HEK293T (cell line): ENCODE measurements around the gene RGS3.

Source experiments
- CTCF ChIA-PET: fragments of 350-600 bp; formaldehyde crosslinking; extraction: SDS; loops from one replicate; lab custom pipeline; 2021; ENCODE audit warnings: antibody characterized with exemption, inconsistent platforms; lab: Yijun Ruan, JAX
- POLR2A ChIA-PET: fragments of 350-600 bp; formaldehyde crosslinking; extraction: SDS; loops from one replicate; lab custom pipeline; 2020; ENCODE audit warnings: antibody characterized with exemption, inconsistent platforms; lab: Yijun Ruan, JAX
- DNase-seq: peaks from one replicate; pipeline ENCODE4 v3.0.0; 2012; ENCODE audit warnings: mixed read lengths; ENCODE audit errors: extremely low spot score
- ARNT ChIP-seq: fragments of 450-650 bp; IDR thresholded peaks from 2 replicates; pipeline ENCODE4 v1.6.1; 2017; ENCODE audit warnings: mild to moderate bottlenecking
- BHLHE40 ChIP-seq: fragments of 450-650 bp; IDR thresholded peaks from 2 replicates; pipeline ENCODE4 v1.6.1; 2016; ENCODE audit warnings: mild to moderate bottlenecking, moderate library complexity, borderline replicate concordance
- CTBP1 ChIP-seq: fragments of 450-650 bp; IDR thresholded peaks from 2 replicates; pipeline ENCODE4 v1.6.1; 2016; ENCODE audit warnings: borderline replicate concordance
- ELF4 ChIP-seq: fragments of 450-650 bp; IDR thresholded peaks from 2 replicates; pipeline ENCODE4 v1.6.1; 2017; ENCODE audit warnings: antibody characterized with exemption
- FOXA1 ChIP-seq: fragments of 450-650 bp; IDR thresholded peaks from 2 replicates; pipeline ENCODE4 v1.6.1; 2016; ENCODE audit warnings: mild to moderate bottlenecking
- FOXK2 ChIP-seq: fragments of 450-650 bp; IDR thresholded peaks from 2 replicates; pipeline ENCODE4 v1.6.1; 2016; ENCODE audit warnings: mild to moderate bottlenecking
- FOXM1 ChIP-seq: fragments of 450-650 bp; IDR thresholded peaks from 2 replicates; pipeline ENCODE4 v1.6.1; 2017; ENCODE audit warnings: mild to moderate bottlenecking, borderline replicate concordance
- HDGF ChIP-seq: fragments of 450-650 bp; IDR thresholded peaks from 2 replicates; pipeline ENCODE4 v1.6.1; 2017; ENCODE audit warnings: antibody characterized with exemption, borderline replicate concordance
- L3MBTL2 ChIP-seq: fragments of 450-650 bp; conservative IDR thresholded peaks from 2 replicates; pipeline ENCODE4 v1.6.1; 2016; ENCODE audit warnings: mild to moderate bottlenecking
- LEF1 ChIP-seq: fragments of 450-650 bp; IDR thresholded peaks from 2 replicates; pipeline ENCODE4 v1.6.1; 2017; ENCODE audit warnings: mild to moderate bottlenecking, borderline replicate concordance
- NFRKB ChIP-seq: fragments of 450-650 bp; IDR thresholded peaks from 2 replicates; pipeline ENCODE4 v1.6.1; 2016; ENCODE audit warnings: mild to moderate bottlenecking, moderate library complexity
- SP1 ChIP-seq: fragments of 450-650 bp; IDR thresholded peaks from 2 replicates; pipeline ENCODE4 v1.6.1; 2017
- SUZ12 ChIP-seq: fragments of 450-650 bp; IDR thresholded peaks from 2 replicates; pipeline ENCODE4 v1.6.1; 2016; ENCODE audit warnings: mild to moderate bottlenecking
- TARDBP ChIP-seq: fragments of 450-650 bp; IDR thresholded peaks from 2 replicates; pipeline ENCODE4 v1.6.1; 2016
- ZNF384 ChIP-seq: fragments of 450-650 bp; IDR thresholded peaks from 2 replicates; pipeline ENCODE4 v1.6.1; 2016
- TF ChIP-seq, protein P1 (sequence below): fragments of 450-650 bp; IDR thresholded peaks from 2 replicates; pipeline ENCODE4 v1.6.1; 2016

RGS3 gene

DNA sequence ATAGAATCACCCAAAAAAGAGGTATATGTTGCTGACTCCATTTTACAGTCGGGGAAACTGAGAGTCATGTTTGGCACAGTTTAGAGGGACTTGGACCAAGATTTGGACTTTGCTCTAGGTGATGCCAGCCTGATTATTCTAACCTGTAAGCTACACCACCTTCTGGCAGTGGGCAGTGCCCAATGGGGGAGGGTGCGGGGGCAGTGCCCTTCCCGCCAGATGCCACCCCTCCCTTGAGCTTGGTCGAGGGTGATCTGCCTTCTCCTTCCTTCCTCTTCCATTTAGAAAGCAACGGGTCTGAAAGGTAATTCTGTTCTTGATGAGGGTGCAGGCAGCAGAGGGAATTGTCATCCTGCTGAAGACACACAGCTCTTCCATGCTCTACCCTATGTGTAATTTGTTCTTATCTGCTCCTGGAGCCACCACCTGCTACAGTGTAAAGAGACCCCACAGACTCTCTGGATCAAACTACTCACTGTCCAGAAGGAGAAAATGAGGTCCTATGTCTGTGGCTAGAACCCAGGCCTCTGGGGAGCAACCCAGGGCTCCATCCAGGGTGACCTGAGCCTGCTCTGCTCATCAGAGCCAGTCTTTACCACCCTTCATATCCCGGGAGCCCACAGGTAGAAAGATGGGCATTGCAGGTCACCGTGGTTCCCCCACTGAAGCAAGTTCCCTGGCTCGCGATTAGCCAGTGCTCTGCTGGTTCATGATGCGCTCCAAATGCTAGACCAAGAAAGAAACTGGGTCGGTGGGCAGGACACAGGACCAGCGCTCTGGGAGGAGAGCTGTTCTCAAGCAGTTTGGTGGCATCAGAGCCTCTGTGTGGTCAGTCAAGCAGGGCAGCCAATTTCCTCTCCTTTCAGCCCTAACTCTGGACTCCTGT, 156.2 kb downstream of the RGS3 start:
- POLR2A ChIA-PET: no interaction called here
- CTCF ChIA-PET: no interaction called here
- no peak for DNase-seq
- TF ChIP-seq LEF1: no peak
- TF ChIP-seq HDGF: no peak
- no peak for TF ChIP-seq TARDBP
- no peak for TF ChIP-seq SUZ12
- no peak for TF ChIP-seq FOXA1

DNA sequence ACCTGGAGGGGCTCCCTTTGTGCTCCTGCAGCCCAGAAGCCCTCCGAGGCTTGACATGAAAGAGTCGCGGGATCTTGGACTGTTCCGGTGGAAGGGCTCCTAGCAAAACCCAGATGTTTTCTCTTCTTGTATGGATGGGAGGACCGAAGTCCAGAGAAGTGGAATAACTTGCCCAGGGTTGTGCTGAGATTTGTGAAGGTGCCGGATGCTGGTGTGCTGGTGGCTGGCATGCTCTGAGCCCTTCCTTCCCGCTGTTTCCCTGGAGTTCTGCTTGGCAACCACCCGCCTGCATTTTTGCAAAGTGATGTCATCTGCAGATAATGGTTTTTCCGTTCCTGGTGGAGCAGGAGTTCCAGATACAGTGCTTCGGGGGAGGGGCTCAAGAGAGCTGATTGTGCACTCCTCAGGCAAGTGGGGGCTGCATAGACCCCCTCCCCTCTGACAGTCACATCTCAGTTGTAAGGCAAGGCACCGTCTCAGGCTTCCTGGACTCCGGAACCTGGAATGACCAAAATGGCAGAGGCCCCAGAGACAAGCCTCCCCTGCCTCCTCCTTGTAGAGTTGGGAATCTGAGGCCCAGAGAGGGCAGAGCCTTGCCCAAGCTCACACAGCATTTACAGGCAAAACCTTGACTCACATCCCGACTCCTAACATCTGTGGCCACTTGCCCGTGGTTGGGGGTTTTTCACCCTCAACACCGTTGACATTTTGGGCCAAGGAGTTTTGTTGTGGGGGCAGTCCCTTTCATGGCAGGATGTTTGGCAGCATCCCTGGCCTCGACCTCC, 157.0 kb downstream of the RGS3 start:
- peak; percentile 66 for DNase-seq
- CTCF ChIA-PET: interaction anchor here (1.0 kb wide), 1 partner anchor 35 kb away, joined by 4 read pairs; no protein-coding TSS in a partner anchor
- POLR2A ChIA-PET: no interaction called here
- no peak for TF ChIP-seq HDGF
- TF ChIP-seq ARNT: no peak
- TF ChIP-seq, protein P1, sequence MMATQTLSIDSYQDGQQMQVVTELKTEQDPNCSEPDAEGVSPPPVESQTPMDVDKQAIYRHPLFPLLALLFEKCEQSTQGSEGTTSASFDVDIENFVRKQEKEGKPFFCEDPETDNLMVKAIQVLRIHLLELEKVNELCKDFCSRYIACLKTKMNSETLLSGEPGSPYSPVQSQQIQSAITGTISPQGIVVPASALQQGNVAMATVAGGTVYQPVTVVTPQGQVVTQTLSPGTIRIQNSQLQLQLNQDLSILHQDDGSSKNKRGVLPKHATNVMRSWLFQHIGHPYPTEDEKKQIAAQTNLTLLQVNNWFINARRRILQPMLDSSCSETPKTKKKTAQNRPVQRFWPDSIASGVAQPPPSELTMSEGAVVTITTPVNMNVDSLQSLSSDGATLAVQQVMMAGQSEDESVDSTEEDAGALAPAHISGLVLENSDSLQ: no peak
- TF ChIP-seq FOXA1: no peak
- no peak for TF ChIP-seq SUZ12
- TF ChIP-seq BHLHE40: no peak
- TF ChIP-seq FOXM1: no peak
- no peak for TF ChIP-seq LEF1
- no peak for TF ChIP-seq TARDBP
- no peak for TF ChIP-seq SP1
- no peak for TF ChIP-seq FOXK2
- TF ChIP-seq NFRKB: no peak
- no peak for TF ChIP-seq L3MBTL2

DNA sequence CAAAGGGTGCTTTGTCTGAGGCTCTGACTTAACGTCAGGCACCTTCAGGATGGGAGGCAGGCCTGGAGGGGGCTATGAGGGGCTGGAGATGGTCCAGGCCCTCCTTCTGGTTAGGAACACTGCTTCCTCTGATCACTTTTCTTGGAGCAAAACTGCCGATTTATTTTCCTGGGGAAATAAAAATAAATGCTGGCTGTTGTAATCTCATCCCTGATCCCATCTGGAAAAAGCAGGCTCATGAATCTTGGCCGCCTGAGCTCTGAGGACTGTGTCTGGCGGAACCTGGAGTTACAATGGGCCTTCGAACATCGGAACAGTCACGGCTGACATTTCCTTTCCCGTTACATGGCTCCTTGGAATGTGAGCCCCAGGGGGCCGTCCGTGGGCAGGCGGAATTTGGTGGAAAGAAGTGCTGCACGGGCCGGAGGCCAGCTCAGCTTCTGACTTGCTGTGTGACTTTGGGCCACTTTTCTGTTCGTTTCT, 157.8 kb downstream of the RGS3 start:
- CTCF ChIA-PET: interaction anchor here (1.0 kb wide), 1 partner anchor 35 kb away, joined by 4 read pairs; no protein-coding TSS in a partner anchor
- DNase-seq: no peak
- POLR2A ChIA-PET: no interaction called here
- TF ChIP-seq SP1 (no peak), FOXA1 (no peak), ZNF384 (no peak), FOXM1 (no peak), ELF4 (no peak), HDGF (no peak), NFRKB (no peak), ARNT (no peak), FOXK2 (no peak), SUZ12 (no peak), LEF1 (no peak), CTBP1 (no peak), BHLHE40 (no peak), L3MBTL2 (no peak), TARDBP (no peak)
- TF ChIP-seq, protein P1: no peak

DNA sequence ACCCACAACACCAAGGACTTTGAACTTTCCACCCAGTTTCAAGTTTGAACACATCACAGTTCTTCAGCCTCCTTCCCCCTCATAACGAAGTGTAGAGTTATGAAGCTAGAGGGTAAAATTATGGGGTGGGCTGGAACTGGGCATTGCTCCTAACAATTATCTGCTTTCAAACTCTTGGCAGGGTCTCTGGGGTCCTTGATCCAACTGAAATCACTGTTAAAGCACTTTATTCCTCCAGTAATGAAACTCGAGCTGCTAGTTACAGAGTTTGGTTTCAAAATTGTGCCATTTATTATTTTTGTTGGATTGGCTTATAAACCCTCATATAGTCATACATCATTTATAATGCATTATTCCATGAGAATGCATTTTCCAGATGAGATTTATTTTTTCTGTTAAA, 158.5 kb downstream of the RGS3 start:
- TF ChIP-seq ELF4 (no peak), CTBP1 (no peak), FOXA1 (no peak), SP1 (no peak), TARDBP (no peak), BHLHE40 (no peak), FOXM1 (no peak), LEF1 (no peak)
- ChIA-PET CTCF (interaction anchor here (1.0 kb wide), 1 partner anchor 34 kb away, joined by 4 read pairs; no protein-coding TSS in a partner anchor), POLR2A (no interaction called here)
- no peak for DNase-seq

DNA sequence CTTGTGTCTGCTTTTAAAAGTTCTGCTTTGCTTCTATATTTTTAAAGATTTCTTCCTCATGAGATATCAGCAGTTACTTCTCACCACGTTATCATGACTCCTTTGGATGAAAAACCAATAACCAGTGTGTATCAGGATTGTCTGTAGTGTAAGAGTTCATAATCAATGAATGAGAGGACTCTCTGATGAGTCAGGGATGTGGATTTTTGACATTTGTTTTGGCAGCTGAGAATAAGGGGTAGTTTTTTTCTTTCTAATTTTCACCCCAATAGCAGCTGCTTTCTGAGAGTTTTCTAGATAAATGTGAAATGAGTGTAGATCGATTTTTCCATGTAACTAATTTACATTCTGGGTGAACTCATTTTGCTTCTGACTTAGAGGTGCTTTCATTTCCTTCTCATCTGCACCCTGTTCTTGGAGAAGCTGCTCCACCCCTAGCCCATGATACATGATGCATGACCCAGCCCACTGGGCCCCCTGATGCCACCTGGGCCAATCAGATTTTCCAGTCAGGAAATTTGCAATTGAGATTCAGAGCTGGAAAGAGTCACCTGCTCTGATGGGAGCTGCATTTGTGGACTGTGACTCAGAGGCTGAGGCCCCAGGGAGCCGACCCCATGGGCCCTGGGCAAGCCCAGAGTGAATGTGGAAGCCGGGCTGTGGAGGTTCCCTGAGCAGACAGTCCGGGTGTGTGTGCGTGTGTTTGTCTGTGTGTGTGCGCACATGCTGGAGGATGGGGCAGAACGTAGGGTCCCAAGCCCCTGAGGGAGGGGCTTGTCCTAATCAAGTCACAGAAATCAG, 159.3 kb downstream of the RGS3 start:
- TF ChIP-seq NFRKB (no peak), LEF1 (no peak), L3MBTL2 (no peak), HDGF (no peak), ZNF384 (no peak)
- TF ChIP-seq, protein P1: no peak
- ChIA-PET CTCF (no interaction called here), POLR2A (no interaction called here)
- no peak for DNase-seq
